HG03066 (cell line): ENCODE measurements around the gene SLC1A2.

Source experiments
- ATAC-seq: cut with Tn5 transposase; IDR thresholded peaks from one replicate; pipeline ENCODE4 v1.9.1; 2021; ENCODE audit warnings: low read depth; ENCODE audit not compliant: unreplicated experiment

The SLC1A2 gene

GRCh38 chr11:35354644-35355043 is 64.7 kb downstream of the SLC1A2 start:
- ATAC-seq: no peak

GRCh38 chr11:35352077-35352888 is 67.1 kb downstream of the SLC1A2 start:
- ATAC-seq: no peak

- no peak for ATAC-seq
These were observed 69.5 kb downstream of the SLC1A2 start for GRCh38 chr11:35349897-35350296.

GRCh38 chr11:35348898-35349687 is 70.3 kb downstream of the SLC1A2 start:
- ATAC-seq: no peak

- no peak for ATAC-seq
These were observed 71.4 kb downstream of the SLC1A2 start for GRCh38 chr11:35347921-35348331.

GRCh38 chr11:35347173-35347878 is 72.0 kb downstream of the SLC1A2 start:
- ATAC-seq: no peak

- ATAC-seq: no peak
These were observed 72.7 kb downstream of the SLC1A2 start for GRCh38 chr11:35346472-35347156.

GRCh38 chr11:35344681-35345574 is 74.4 kb downstream of the SLC1A2 start:
- no peak for ATAC-seq

GRCh38 chr11:35343033-35343598 is 76.2 kb downstream of the SLC1A2 start:
- ATAC-seq: no peak

GRCh38 chr11:35340715-35341114 is 78.6 kb downstream of the SLC1A2 start:
- no peak for ATAC-seq

GRCh38 chr11:35340071-35340470 is 79.3 kb downstream of the SLC1A2 start:
- ATAC-seq: no peak

GRCh38 chr11:35338921-35339320 is 80.4 kb downstream of the SLC1A2 start:
- no peak for ATAC-seq

- ATAC-seq: no peak
These were observed 81.4 kb downstream of the SLC1A2 start for GRCh38 chr11:35337914-35338305.

- ATAC-seq: no peak
These were observed 82.0 kb downstream of the SLC1A2 start for GRCh38 chr11:35337136-35337913.

- ATAC-seq: no peak
These were observed 82.6 kb downstream of the SLC1A2 start for GRCh38 chr11:35336726-35337125.

GRCh38 chr11:35335226-35335625 is 84.1 kb downstream of the SLC1A2 start:
- ATAC-seq: no peak

GRCh38 chr11:35334385-35335090 is 84.8 kb downstream of the SLC1A2 start:
- peak; percentile 74 for ATAC-seq

- ATAC-seq: no peak
These were observed 86.8 kb downstream of the SLC1A2 start for GRCh38 chr11:35332524-35332923.
